ENCODE data around the gene PCDHGA8.
"Not testable (repeated sequence)": the region's sequence is repeated elsewhere in the genome, so short reads cannot be mapped to it uniquely, and the experiment has no call there.

The PCDHGA8 gene

GRCh38 chr5:141371572-141372475, 20.6 kb upstream of the PCDHGA8 start:
- DNase-seq = no peak

- DNase-seq = no peak
These were observed 18.6 kb upstream of the PCDHGA8 start, which contains the start of gene PCDHGA6 for GRCh38 chr5:141373673-141374317. TSS of gene PCDHGA6 (plus strand) at chr5:141373891. CDS start at chr5:141374084, 193 bp downstream.

GRCh38 chr5:141374627-141375026, 17.8 kb upstream of the PCDHGA8 start:
- no peak for DNase-seq

- not testable (repeated sequence) for DNase-seq
These were observed 16.8 kb upstream of the PCDHGA8 start for GRCh38 chr5:141375444-141376155.

- DNase-seq = no peak
These were observed 9.8 kb upstream of the PCDHGA8 start, which contains the start of gene PCDHGA7 for GRCh38 chr5:141382469-141383294. TSS of gene PCDHGA7 (plus strand) at chr5:141382742. CDS start at chr5:141382900, 158 bp downstream.

GRCh38 chr5:141383345-141383744, 9.1 kb upstream of the PCDHGA8 start:
- no peak for DNase-seq

- no peak for DNase-seq
These were observed 7.8 kb upstream of the PCDHGA8 start for GRCh38 chr5:141384471-141385267.

GRCh38 chr5:141387557-141388311, 4.7 kb upstream of the PCDHGA8 start, which contains the start of gene PCDHGB4:
TSS of gene PCDHGB4 (plus strand) at chr5:141387698. CDS start at chr5:141387885, 187 bp downstream.
- not testable (repeated sequence) for DNase-seq

GRCh38 chr5:141388661-141389060, 3.8 kb upstream of the PCDHGA8 start:
- DNase-seq = no peak

GRCh38 chr5:141389153-141390042, 3.0 kb upstream of the PCDHGA8 start:
- DNase-seq = no peak

GRCh38 chr5:141393267-141393666, 834 bp downstream of the PCDHGA8 start:
- no peak for DNase-seq

- DNase-seq = not testable (repeated sequence)
These were observed 2.2 kb downstream of the PCDHGA8 start for GRCh38 chr5:141394401-141395187.

GRCh38 chr5:141397756-141398551, 5.5 kb downstream of the PCDHGA8 start, which contains the start of gene PCDHGB5:
TSS of gene PCDHGB5 (plus strand) at chr5:141397947. CDS start at chr5:141398128, 181 bp downstream.
- not testable (repeated sequence) for DNase-seq

GRCh38 chr5:141398608-141399007, 6.2 kb downstream of the PCDHGA8 start:
- DNase-seq = no peak

- no peak for DNase-seq
These were observed 7.3 kb downstream of the PCDHGA8 start for GRCh38 chr5:141399555-141400258.

GRCh38 chr5:141402553-141403243, 10.3 kb downstream of the PCDHGA8 start, which contains the start of gene PCDHGA9:
TSS of gene PCDHGA9 (plus strand) at chr5:141402778. CDS start at chr5:141402953, 175 bp downstream.
- no peak for DNase-seq
